Right ventricle myocardium superior (tissue), 1 donor: ENCODE data around the gene GID8. TPM values are rescaled to one million over a fixed set of nuclear protein-coding genes. Genes with fewer than 3 reads are reported as not detected.

Experiments used
- ATAC-seq: fragments of 200-7000 bp; cut with Tn5 transposase; one replicate; pipeline ENCODE4 v1.9.1; 2020; ENCODE audit warnings: mild to moderate bottlenecking; ENCODE audit not compliant: poor library complexity
- DNase-seq: peaks from one replicate; pipeline ENCODE4 v3.0.0-alpha.2; 2020
- intact Hi-C: fragments of 100-400 bp; cut with DNase I; formaldehyde crosslinking; loops from one replicate; pipeline ENCODE4 v1.11.2; 2022
- total RNA-seq: library from RNA; stranded (reverse); fragmentation: NEBNext Ultra II Directional; extraction: Animal tissue kit (Norgen Biotek cat#: 25700); gene quantifications from one replicate; pipeline ENCODE4 v1.2.1, GENCODE V29; 2021
- donor health status: DM: no; HTN: yes; CAD: no; lungs with severe emphysema.

The GID8 gene
- total RNA-seq, 1 donor from 2014 or later, result 15.5 TPM

- DNase-seq (no peak), ATAC-seq (no peak)
- intact Hi-C loops, result no loop called here
These were observed 37.0 kb upstream of the GID8 start for GRCh38 chr20:62900692-62901584.

GRCh38 chr20:62901891-62902290, 36.1 kb upstream of the GID8 start:
- intact Hi-C loops, result no loop called here
- ATAC-seq (no peak), DNase-seq (no peak)

GRCh38 chr20:62902926-62903615, 34.9 kb upstream of the GID8 start:
- ATAC-seq (no peak), DNase-seq (no peak)
- intact Hi-C loops, result no loop called here

- intact Hi-C loops, result no loop called here
- DNase-seq, result no peak
These were observed 32.3 kb upstream of the GID8 start for GRCh38 chr20:62905536-62906117.

GRCh38 chr20:62906209-62906608, 31.7 kb upstream of the GID8 start:
- DNase-seq (peak; percentile 75), ATAC-seq (peak; percentile 79)
- intact Hi-C loops, result no loop called here

More at GRCh38 chr20:62905536-62906117, 32.3 kb upstream of the GID8 start:
- no peak for ATAC-seq

- ATAC-seq (no peak), DNase-seq (no peak)
- intact Hi-C loops, result no loop called here
These were observed 31.1 kb upstream of the GID8 start for GRCh38 chr20:62906647-62907375.

- DNase-seq (no peak), ATAC-seq (no peak)
- intact Hi-C loops, result no loop called here
These were observed 30.3 kb upstream of the GID8 start for GRCh38 chr20:62907384-62908317.

- DNase-seq, result no peak
- intact Hi-C loops, result no loop called here
- no peak for ATAC-seq
These were observed 28.8 kb upstream of the GID8 start for GRCh38 chr20:62908971-62909791.

- intact Hi-C loops, result no loop called here
- DNase-seq (no peak), ATAC-seq (no peak)
These were observed 27.7 kb upstream of the GID8 start for GRCh38 chr20:62910217-62910766.

- ATAC-seq, result no peak
- intact Hi-C loops, result no loop called here
- no peak for DNase-seq
These were observed 27.0 kb upstream of the GID8 start for GRCh38 chr20:62910777-62911497.

GRCh38 chr20:62911701-62912280, 26.2 kb upstream of the GID8 start:
- DNase-seq (no peak), ATAC-seq (no peak)
- intact Hi-C loops, result no loop called here

GRCh38 chr20:62913043-62913630, 24.8 kb upstream of the GID8 start:
- intact Hi-C loops, result no loop called here
- DNase-seq (no peak), ATAC-seq (no peak)

- no peak for DNase-seq
- peak; percentile 32 for ATAC-seq
These were observed 23.5 kb upstream of the GID8 start for GRCh38 chr20:62914436-62914835.

GRCh38 chr20:62914970-62915457, 22.9 kb upstream of the GID8 start:
- DNase-seq (no peak), ATAC-seq (peak; percentile 76)
- intact Hi-C loops, result no loop called here

More at GRCh38 chr20:62914436-62914835, 23.5 kb upstream of the GID8 start:
- intact Hi-C loops, result no loop called here

- DNase-seq, result no peak
- ATAC-seq, result no peak
- intact Hi-C loops, result no loop called here
These were observed 21.1 kb upstream of the GID8 start for GRCh38 chr20:62916703-62917476.
